Heart left ventricle (tissue), 16 donors: ENCODE data around the gene TAF5. TPM values are rescaled to one million over a fixed set of nuclear protein-coding genes. Genes with fewer than 3 reads are reported as not detected.
A peak's percentile ranks its signal among the peaks of the same experiment; 100 is the strongest.
"Not testable (repeated sequence)": the region's sequence is repeated elsewhere in the genome, so short reads cannot be mapped to it uniquely, and the experiment has no call there.

Source experiments
- ATAC-seq, 4 donors: fragments of 200-7000 bp; cut with Tn5 transposase; one replicate each; pipeline ENCODE4 v1.9.1; 2020 to 2022; ENCODE audit warnings: moderate library complexity in 4 of 4, mild to moderate bottlenecking in 3 of 4, moderate number of reproducible peaks in 1 of 4
- DNase-seq, 5 donors: peaks; one replicate each; pipeline ENCODE4 v3.0.0-alpha.2; 2020
- H3K27ac ChIP-seq, 12 donors: fragments of 200-600 bp; sonication (generic) in 4 of 12; one replicate each; pipeline versions ENCODE4 v1.5.0 to v1.8.0; 2016 to 2022; ENCODE audit warnings: mild to moderate bottlenecking in 2 of 12
- H3K27me3 ChIP-seq, 9 donors: fragments of 200-600 bp; sonication (generic) in 2 of 9; one replicate each; pipeline versions ENCODE4 v1.5.1 to v1.8.0; 2016 to 2022; ENCODE audit warnings: mild to moderate bottlenecking in 3 of 9
- H3K36me3 ChIP-seq, 9 donors: fragments of 200-600 bp; sonication (generic) in 2 of 9; one replicate each; pipeline versions ENCODE4 v1.5.0 to v1.8.0; 2018 to 2022; ENCODE audit warnings: mild to moderate bottlenecking in 2 of 9
- H3K4me1 ChIP-seq, 12 donors: fragments of 200-600 bp; sonication (generic) in 4 of 12; one replicate each; pipeline versions ENCODE4 v1.5.0 to v1.8.0; 2016 to 2022; ENCODE audit warnings: mild to moderate bottlenecking in 3 of 12
- H3K4me3 ChIP-seq, 12 donors: fragments of 200-600 bp; sonication (generic) in 4 of 12; one replicate each; pipeline versions ENCODE4 v1.5.0 to v1.8.0; 2017 to 2022; ENCODE audit warnings: mild to moderate bottlenecking in 9 of 12, moderate library complexity in 4 of 12
- H3K9me3 ChIP-seq, 12 donors: fragments of 200-600 bp; sonication (generic) in 4 of 12; one replicate each; pipeline versions ENCODE4 v1.5.0 to v1.8.0; 2016 to 2022; ENCODE audit warnings: mild to moderate bottlenecking in 1 of 12
- CTCF ChIP-seq, 12 donors: fragments of 200-600 bp; sonication (generic) in 4 of 12; IDR thresholded peaks; one replicate each; pipeline versions ENCODE4 v1.5.0 to v1.8.0; 2018 to 2022; ENCODE audit warnings: antibody characterized with exemption in 12 of 12, mild to moderate bottlenecking in 5 of 12
- POLR2A ChIP-seq, 2 donors: fragments of 450-650 bp; IDR thresholded peaks; one replicate each; pipeline ENCODE4 v1.6.1; 2017; ENCODE audit warnings: antibody characterized with exemption in 2 of 2, mild to moderate bottlenecking in 2 of 2, moderate library complexity in 2 of 2
- WGBS, 4 donors: extraction: QIAGEN DNeasy Blood & Tissue Kit in 2 of 4; methylation state at CpG; one replicate each; pipeline versions ENCODE4 v1.1.5 to v1.1.7; 2013 to 2018; 5-methylcytosine and 5-hydroxymethylcytosine counted together
- intact Hi-C, 10 donors: fragments of 100-400 bp; cut with DNase I; formaldehyde crosslinking; loops; one replicate each; pipeline versions ENCODE4 v1.11.1 to v1.14.2; 2022
- polyA plus RNA-seq, 2 donors: library from polyadenylated mRNA; stranded (reverse); fragments of 200-250 nt; gene quantifications; one replicate each; pipeline ENCODE4 v1.2.3, GENCODE V29; 2013
- total RNA-seq, 9 donors: library from RNA; depleted of rRNA in 2 of 9; stranded (reverse); fragments of >200 nt in 2 of 9; fragmentation: NEBNext Ultra II Directional in 3 of 9; extraction: Animal tissue kit (Norgen Biotek cat#: 25700) in 3 of 9; gene quantifications; one replicate each; pipeline versions ENCODE4 v1.1.0 to v1.2.4, GENCODE V29; 2016 to 2023
- donor health status: ischemic (EF 13 %, LVEDD 7.1; RV severe dilation, severe dysfunction).
- donor health status: healthy with polysubstance abuse.
- donor health status: DM: no; HTN: yes; CAD: no.
- donor health status: DM: no; HTN: no; CAD: no.
- donor health status: ischemic (EF 25% LVEDD 6.9; RV normal size, moderate dysfunction).
- donor health status: ischemic (EF 25% LVEDD 5.7; RV mildly dilated, moderate dysfunction).
- donor health status: healthy.
- donor health status: DM: yes; HTN: yes; CAD: no.
- donor health status: ischemic (EF 35%, LVEDD 5.7; RV mildly dilated, moderate dysfunction).
- donor health status: nonischemic (EF 11% LVEDD 7.7; RV severe dilation, severe dysfunction).
- donor health status: DM: yes; HTN: yes; CAD: no.
- donor health status: PGD.
- donor health status: ischemic (EF 29% LVEDD 5.4; RV normal size, mild dysfunction).
- donor health status: nonischemic (EF 23%, LVEDD 6.1; RV moderate dilation, normal function).

TAF5 gene
- total and polyA plus RNA-seq, 11 donors: 1.1 to 3.3 (median 2.1) TPM

GRCh38 chr10:103353281-103353680 lies 14.5 kb upstream of the TAF5 start:
- peaks cover 0 to 8% (median 4%) of the 10 kb centered on the region in 9 donors for H3K36me3 ChIP-seq
- no peak overlapping the region for H3K27ac ChIP-seq
- peaks cover 0 to 14% (median 6%) of the 10 kb centered on the region in 12 donors for H3K4me1 ChIP-seq
- ATAC-seq (no peak), DNase-seq (no peak)
- H3K9me3 ChIP-seq: no peaks in the 10 kb centered on the region
- intact Hi-C loops: no loop called here
- H3K4me3 ChIP-seq: no peak overlapping the region
- 31 to 44% (median 35%) methylated on average over 2 of the region's 2 CpGs for WGBS, 4 donors
- TF ChIP-seq POLR2A (IDR thresholded peaks at IDR 0.05) (no peak), CTCF (IDR thresholded peaks at IDR 0.05) (no peak)
- no peaks in the 10 kb centered on the region for H3K27me3 ChIP-seq

- ATAC-seq, H3K27ac ChIP-seq, H3K36me3 ChIP-seq, H3K27me3 ChIP-seq, DNase-seq, H3K4me3 ChIP-seq, H3K9me3 ChIP-seq, intact Hi-C loops: not testable (repeated sequence)
- peaks cover 0 to 13% (median 6%) of the 10 kb centered on the region in 12 donors for H3K4me1 ChIP-seq
- 90 to 95% (median 91%) methylated on average over 4 of the region's 4 CpGs for WGBS, 4 donors
These were observed 13.2 kb upstream of the TAF5 start for GRCh38 chr10:103354567-103354966.

- H3K9me3 ChIP-seq: no peaks in the 10 kb centered on the region
- peaks cover 0 to 5% (median 2%) of the 10 kb centered on the region in 12 donors for H3K4me1 ChIP-seq
- TF ChIP-seq POLR2A (IDR thresholded peaks at IDR 0.05) (no peak), CTCF (IDR thresholded peaks at IDR 0.05) (no peak)
- no peak overlapping the region for H3K4me3 ChIP-seq
- no peak overlapping the region for H3K27ac ChIP-seq
- ATAC-seq: no peak
- DNase-seq: no peak
- intact Hi-C loops: no loop called here
- no peaks in the 10 kb centered on the region for H3K27me3 ChIP-seq
- 74 to 80% (median 78%) methylated on average over 5 of the region's 5 CpGs for WGBS, 4 donors
- H3K36me3 ChIP-seq: no peaks in the 10 kb centered on the region
These were observed 11.7 kb upstream of the TAF5 start for GRCh38 chr10:103355906-103356599.

- intact Hi-C loops, H3K4me3 ChIP-seq, H3K27ac ChIP-seq, H3K27me3 ChIP-seq, DNase-seq, ATAC-seq, H3K36me3 ChIP-seq, H3K9me3 ChIP-seq, H3K4me1 ChIP-seq: not testable (repeated sequence)
- WGBS, 4 donors: 93 to 97% (median 94%) methylated on average over 4 of the region's 4 CpGs
These were observed 8.3 kb upstream of the TAF5 start for GRCh38 chr10:103359493-103359892.

GRCh38 chr10:103360791-103361190 lies 7.0 kb upstream of the TAF5 start:
- DNase-seq, intact Hi-C loops, H3K27ac ChIP-seq, H3K4me1 ChIP-seq, H3K4me3 ChIP-seq, ATAC-seq, H3K36me3 ChIP-seq, H3K9me3 ChIP-seq, H3K27me3 ChIP-seq: not testable (repeated sequence)
- WGBS, 4 donors: 93 to 96% (median 94%) methylated on average over 9 of the region's 9 CpGs

- Histone ChIP-seq H3K36me3 (peaks cover 0 to 2% (median 0%) of the 10 kb centered on the region in 9 donors), H3K27ac (peak overlapping the region; percentile 26 to 95 (median 88)), H3K4me3 (peak overlapping the region; percentile 49 to 99 (median 87)), H3K4me1 (peaks cover 6 to 25% (median 9%) of the 10 kb centered on the region in 12 donors), H3K9me3 (no peaks in the 10 kb centered on the region), H3K27me3 (no peaks in the 10 kb centered on the region)
- 51 to 66% (median 55%) methylated on average over 10 of the region's 10 CpGs for WGBS, 4 donors
- DNase-seq (no peak), ATAC-seq (peak in 1 of 4 donors; percentile 5)
- TF ChIP-seq POLR2A (IDR thresholded peaks at IDR 0.05): no peak
- TF ChIP-seq CTCF (IDR thresholded peaks at IDR 0.05): no peak
- intact Hi-C loops: no loop called here
These were observed 396 bp upstream of the TAF5 start for GRCh38 chr10:103367379-103367781.
